OCI-LY3 (cell line): ENCODE data around the gene HCFC2.

Experiments used
- CTCF ChIP-seq: fragments of 200-600, 300-600 bp; sonication (generic); IDR thresholded peaks from 2 replicates; pipeline ENCODE4 v1.5.1; 2014; ENCODE audit warnings: antibody characterized with exemption, low read length, low read depth
- EZH2phosphoT487 ChIP-seq: fragments of 200-600 bp; shearing (Covaris generic); IDR thresholded peaks from 2 replicates; pipeline ENCODE4 v1.6.1; 2018; ENCODE audit warnings: antibody characterized with exemption, mixed run types, low read depth

GRCh38 chr12:104094284-104094683 is 30.0 kb downstream of the HCFC2 start:
- TF ChIP-seq CTCF (no peak), EZH2phosphoT487 (no peak)
